SH-SY5Y (cell line): Measurements from ENCODE around the gene TBC1D14.
A peak's percentile ranks its signal among the peaks of the same experiment; 100 is the strongest.

Experiments used
- GATA2 ChIP-seq: IDR thresholded peaks from 2 replicates; pipeline ENCODE4 v1.6.1; 2011; ENCODE audit warnings: mild to moderate bottlenecking, low read depth, low read length
- GATA3 ChIP-seq: IDR thresholded peaks from 2 replicates; pipeline ENCODE4 v1.6.1; 2011; ENCODE audit warnings: low read depth, mild to moderate bottlenecking, low read length, moderate library complexity

DNA sequence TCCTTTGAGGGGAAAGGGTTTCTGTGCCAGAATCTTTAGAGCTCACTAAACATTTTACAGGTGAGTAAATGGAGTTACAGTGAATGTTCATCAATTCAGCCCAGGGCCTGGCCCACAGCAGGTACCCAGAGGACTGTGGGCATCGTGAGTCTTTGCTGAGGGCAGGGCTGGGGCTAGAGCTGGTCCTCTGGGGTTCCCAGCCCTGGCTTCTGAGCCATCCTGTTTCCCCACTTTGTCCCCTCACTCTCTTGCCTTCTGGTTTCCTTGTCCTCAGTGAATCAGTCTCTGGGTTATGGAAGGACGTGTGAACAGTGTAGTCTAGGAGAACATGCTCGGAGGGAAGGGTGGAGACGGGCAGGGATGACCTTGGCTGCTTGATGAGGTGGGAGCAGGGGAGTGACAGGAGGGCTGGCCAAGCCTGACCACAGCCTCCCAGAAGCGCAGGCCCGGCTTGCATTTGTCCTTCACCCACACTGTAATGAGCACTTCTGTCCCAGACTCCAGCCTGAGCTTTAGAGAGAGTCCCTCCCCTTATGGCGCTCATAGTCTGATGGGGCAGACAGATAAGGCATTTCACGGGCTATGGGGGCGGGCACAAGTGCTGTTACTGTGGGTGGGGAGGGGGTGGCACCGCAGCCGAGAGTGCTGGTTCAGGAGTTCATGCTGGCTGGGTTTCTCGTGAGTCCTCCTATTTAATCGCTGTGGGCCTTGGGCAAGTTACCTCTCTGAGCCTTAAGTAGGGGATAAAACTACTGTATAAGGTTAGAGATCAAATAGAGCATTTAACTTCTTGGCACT is 17.3 kb downstream of the TBC1D14 start:
- TF ChIP-seq GATA2, result peak; percentile 14; the same call in 1 of the 2 replicates
- no peak for TF ChIP-seq GATA3
